K562 (cell line): ENCODE data around the gene RAP1GDS1. TPM values are rescaled to one million over a fixed set of nuclear protein-coding genes. Genes with fewer than 3 reads are reported as not detected.

Experiments
- ATAC-seq: fragments of 200-7000 bp; cut with Tn5 transposase; 3 replicates; pipeline ENCODE4 v1.9.1; 2020; ENCODE audit warnings: moderate library complexity
- BruUV-seq: library from RNA; stranded (reverse); fragments of 400-500 nt; replicated peaks from 2 replicates; lab custom pipeline; 2021; lab: Mats Ljungman, UMichigan
- CTCF ChIA-PET: fragments of 300-600 bp; formaldehyde crosslinking; extraction: SDS; loops from one replicate; lab custom pipeline; 2021; ENCODE audit warnings: low intra/inter-chr PET ratio; lab: Yijun Ruan, JAX
- POLR2A ChIA-PET: fragments of 300-600, 350-650 bp; sonication (Branson Sonifier 250); formaldehyde crosslinking; extraction: SDS; loops from one replicate; lab custom pipeline; 2021; ENCODE audit warnings: antibody characterized with exemption, inconsistent platforms; lab: Yijun Ruan, JAX
- DNase-seq, 4 experiments: peaks; one replicate each; pipeline versions ENCODE4 v3.0.0 to v3.0.0-alpha.2; 2011 to 2018; ENCODE audit warnings: low spot score in 3 of 4, mixed read lengths in 3 of 4; ENCODE audit errors: extremely low read depth in 1 of 4
- FAIRE-seq: peaks from 2 replicates; lab custom pipeline; 2011; peaks lifted over from hg19 to GRCh38; lab: Jason Lieb, UNC
- H2AFZ ChIP-seq: 2 replicates; pipeline ENCODE4 v1.6.0; 2011; ENCODE audit warnings: low read depth, low read length, control low read depth, inconsistent platforms
- H3K27ac ChIP-seq: fragments of 200-600 bp; 3 replicates; pipeline ENCODE4 v1.8.0; 2011; ENCODE audit warnings: low read depth, mild to moderate bottlenecking, control low read depth, inconsistent platforms, low read length, moderate library complexity, mixed read lengths; ENCODE audit errors: extremely low read depth
- H3K27me3 ChIP-seq, 2 experiments: fragments of 300-600 bp in 1 of 2; 2 replicates in 1 of 2; 3 replicates in 1 of 2; pipeline versions ENCODE4 v1.6.0 to v1.8.0; 2011; ENCODE audit warnings: inconsistent platforms in 2 of 2, low read length in 2 of 2, mild to moderate bottlenecking in 1 of 2, mixed read lengths in 1 of 2, moderate library complexity in 1 of 2; ENCODE audit not compliant: control insufficient read depth in 2 of 2, insufficient read depth in 2 of 2
- H3K36me3 ChIP-seq: fragments of 300-600 bp; 3 replicates; pipeline ENCODE4 v1.8.0; 2011; ENCODE audit warnings: mild to moderate bottlenecking, low read length, inconsistent platforms; ENCODE audit not compliant: control insufficient read depth, insufficient read depth
- H3K4me1 ChIP-seq, 2 experiments: fragments of 200-600 bp in 1 of 2; replicated peaks in 1 of 2; 2 replicates in 1 of 2; 3 replicates in 1 of 2; pipeline versions ENCODE4 v1.5.1 to v1.8.0; 2011; ENCODE audit warnings: inconsistent platforms in 2 of 2, low read length in 2 of 2, mild to moderate bottlenecking in 1 of 2, mixed read lengths in 1 of 2, moderate library complexity in 1 of 2; ENCODE audit not compliant: control insufficient read depth in 2 of 2, insufficient read depth in 2 of 2
- H3K4me2 ChIP-seq: 2 replicates; pipeline ENCODE4 v1.6.1; 2011; ENCODE audit warnings: low read length, control low read depth, inconsistent platforms, mixed read lengths; ENCODE audit not compliant: insufficient read depth
- H3K4me3 ChIP-seq: fragments of 200-600 bp; sonication (generic), shearing (Covaris generic); 2 replicates; pipeline ENCODE4 v1.5.1; 2016; ENCODE audit warnings: control low read depth, inconsistent platforms
- H3K79me2 ChIP-seq: fragments of 200-600 bp; 3 replicates; pipeline ENCODE4 v1.8.0; 2011; ENCODE audit warnings: low read length, inconsistent platforms; ENCODE audit not compliant: control insufficient read depth, insufficient read depth
- H3K9ac ChIP-seq, 2 experiments: 2 replicates each; pipeline versions ENCODE4 v1.6.0 to v1.6.1; 2011; ENCODE audit warnings: low read depth in 2 of 2, low read length in 2 of 2, control low read depth in 1 of 2, inconsistent platforms in 1 of 2, mild to moderate bottlenecking in 1 of 2, mixed read lengths in 1 of 2; ENCODE audit not compliant: insufficient read depth in 1 of 2
- H3K9me1 ChIP-seq: one replicate; pipeline ENCODE4 v1.6.0; 2011; ENCODE audit warnings: inconsistent platforms, mild to moderate bottlenecking, low read length, moderate library complexity; ENCODE audit not compliant: control insufficient read depth, insufficient read depth
- H3K9me3 ChIP-seq: replicated peaks from 2 replicates; pipeline ENCODE4 v1.5.1; 2011; ENCODE audit warnings: low read depth, low read length, inconsistent platforms; ENCODE audit not compliant: control insufficient read depth, insufficient read depth
- H4K20me1 ChIP-seq: replicated peaks from 2 replicates; pipeline ENCODE4 v1.6.1; 2011; ENCODE audit warnings: low read length, inconsistent platforms, mixed read lengths; ENCODE audit not compliant: control insufficient read depth, insufficient read depth
- CC2D1A ChIP-seq: fragments of 450-650 bp; IDR thresholded peaks from 2 replicates; pipeline ENCODE4 v1.6.1; 2017; ENCODE audit warnings: mild to moderate bottlenecking
- NFE2L1 ChIP-seq: fragments of 450-650 bp; IDR thresholded peaks from 2 replicates; pipeline ENCODE4 v1.6.1; 2016; ENCODE audit warnings: missing genetic modification characterization, low read depth, mild to moderate bottlenecking, missing compliant biosample characterization, moderate library complexity, borderline replicate concordance
- PHF21A ChIP-seq: fragments of 450-650 bp; IDR thresholded peaks from 2 replicates; pipeline ENCODE4 v1.6.1; 2017; ENCODE audit warnings: low read depth, borderline replicate concordance
- TCF7 ChIP-seq: sonication (generic); IDR thresholded peaks from 2 replicates; pipeline ENCODE4 v1.6.1; 2016; ENCODE audit warnings: antibody characterized with exemption, borderline replicate concordance
- ZNF644 ChIP-seq: fragments of 200-800 bp; sonication (Bioruptor generic); IDR thresholded peaks from 2 replicates; pipeline ENCODE4 v1.6.1; 2016; ENCODE audit warnings: low read depth, missing genetic modification characterization, missing compliant biosample characterization
- WGBS: fragments of 100-300 bp; shearing (Covaris generic); methylation state at CpG from one replicate; pipeline ENCODE4 v1.1.6; 2016; ENCODE audit warnings: low coverage, mixed read lengths; ENCODE audit not compliant: insufficient coverage; ENCODE audit errors: missing lambda C conversion rate; 5-methylcytosine and 5-hydroxymethylcytosine counted together
- in situ Hi-C: fragments of 300-500 bp; cut with MboI; formaldehyde crosslinking; loops from 4 replicates; pipeline ENCODE4 v1.15.0; 2018; ENCODE audit warnings: inconsistent platforms, mixed read lengths
- intact Hi-C: fragments of 100-400 bp; cut with micrococcal nuclease; formaldehyde crosslinking; loops from 2 replicates; pipeline ENCODE4 v1.14.2; 2022
- polyA plus RNA-seq, 8 experiments: library from polyadenylated mRNA; depleted of rRNA in 4 of 8; stranded (reverse) in 5 of 8; unstranded in 3 of 8; fragments of >200 nt; fragmentation: Nextera tagmentation in 2 of 8; fragmentation: Illumina TruSeq in 1 of 8; extraction: Ambion mirVana in 2 of 8; extraction: Trizol in 1 of 8; gene quantifications; 2 replicates each; pipeline versions ENCODE4 v1.2.1 to v1.2.3, GENCODE V29; 2011 to 2014; ENCODE audit warnings: inconsistent platforms in 1 of 8, missing spikeins in 1 of 8
- total RNA-seq, 7 experiments: library from RNA; depleted of rRNA in 6 of 7; stranded (reverse); fragments of >200 nt in 6 of 7; fragmentation: Illumina TruSeq in 2 of 7; extraction: Trizol in 2 of 7; gene quantifications; 2 replicates each; pipeline versions ENCODE4 v1.2.1 to v1.2.3, GENCODE V29; 2011 to 2021; ENCODE audit warnings: low replicate concordance in 1 of 7
- TF ChIP-seq, protein P1 (sequence below), 3 experiments: fragments of 200-800 bp in 1 of 3; sonication (Bioruptor generic) in 1 of 3; sonication (generic) in 1 of 3; formaldehyde crosslinking in 1 of 3; IDR thresholded peaks; 2 replicates each; pipeline versions ENCODE4 v1.6.1 to v1.8.0; 2016 to 2022; ENCODE audit warnings: mild to moderate bottlenecking in 2 of 3, missing compliant biosample characterization in 2 of 3, missing genetic modification characterization in 2 of 3, missing genetic modification reagents in 1 of 3
- TF ChIP-seq, protein P2 (sequence below): fragments of 150-350 bp; conservative IDR thresholded peaks from 2 replicates; pipeline ENCODE4 v1.6.1; 2014; ENCODE audit warnings: low read length
- TF ChIP-seq, protein P3 (sequence below): sonication (generic); formaldehyde crosslinking; IDR thresholded peaks from 2 replicates; pipeline ENCODE4 v1.4.0; 2020; ENCODE audit warnings: mild to moderate bottlenecking, missing genetic modification reagents
- TF ChIP-seq, protein P4 (sequence below): fragments of 450-650 bp; formaldehyde crosslinking; IDR thresholded peaks from 2 replicates; pipeline ENCODE4 v1.4.0; 2020; ENCODE audit warnings: mild to moderate bottlenecking
- TF ChIP-seq, protein P5 (sequence below): fragments of 250-450 bp; sonication (Bioruptor Pico); IDR thresholded peaks from 2 replicates; pipeline ENCODE4 v1.4.0; 2020; ENCODE audit warnings: mild to moderate bottlenecking, moderate library complexity

The RAP1GDS1 gene
- total and polyA plus RNA-seq, 9 of the 15 experiments (the other 6 are each of a cell fraction or from before 2014, with no cell fraction given) = 27.2 to 55.6 (median 31.5) TPM

DNA sequence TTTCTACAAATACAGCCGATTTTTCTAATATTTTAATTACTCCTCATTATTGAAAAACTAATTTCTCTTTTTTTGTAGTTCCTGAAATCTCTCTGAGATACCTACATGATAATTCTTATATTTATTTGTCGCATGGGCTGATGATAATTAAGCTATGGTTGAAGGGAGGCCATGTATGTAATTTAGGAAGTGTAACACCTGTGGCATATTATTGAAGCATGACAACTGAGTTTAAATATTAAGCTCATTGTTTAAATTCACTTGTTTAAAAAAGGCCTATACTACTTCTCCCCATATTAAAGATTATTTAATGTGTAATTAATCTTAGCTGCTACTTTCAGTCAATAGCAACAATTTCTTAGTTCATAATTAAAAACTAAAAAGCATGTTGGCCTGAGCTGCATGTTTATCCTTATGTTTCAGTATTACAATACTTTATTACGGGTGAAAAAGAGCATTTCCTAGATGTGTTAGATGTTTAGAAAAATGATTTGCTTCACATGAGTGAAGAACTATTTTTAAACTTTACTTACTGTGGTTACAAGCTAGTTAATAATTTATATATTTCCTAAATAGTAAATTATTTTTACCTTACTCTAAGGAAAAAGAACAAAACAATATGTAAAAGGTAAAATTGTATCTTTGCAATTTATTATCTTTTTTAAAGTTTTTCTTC, 122.4 kb downstream of the RAP1GDS1 start:
- FAIRE-seq = no peak
- H3K36me3 ChIP-seq = no peaks in the 10 kb centered on the region
- 61% methylated on average over 3 of the region's 3 CpGs for WGBS
- TF ChIP-seq NFE2L1 (tag) = no peak
- TF ChIP-seq CC2D1A = no peak
- TF ChIP-seq, protein P1, sequence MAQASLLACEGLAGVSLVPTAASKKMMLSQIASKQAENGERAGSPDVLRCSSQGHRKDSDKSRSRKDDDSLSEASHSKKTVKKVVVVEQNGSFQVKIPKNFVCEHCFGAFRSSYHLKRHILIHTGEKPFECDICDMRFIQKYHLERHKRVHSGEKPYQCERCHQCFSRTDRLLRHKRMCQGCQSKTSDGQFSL (CRISPR knock-in tag; IDR thresholded peaks at IDR 0.05) = no peak
- TF ChIP-seq, protein P1 (tag; IDR thresholded peaks at IDR 0.05) = no peak
- TF ChIP-seq, protein P2, sequence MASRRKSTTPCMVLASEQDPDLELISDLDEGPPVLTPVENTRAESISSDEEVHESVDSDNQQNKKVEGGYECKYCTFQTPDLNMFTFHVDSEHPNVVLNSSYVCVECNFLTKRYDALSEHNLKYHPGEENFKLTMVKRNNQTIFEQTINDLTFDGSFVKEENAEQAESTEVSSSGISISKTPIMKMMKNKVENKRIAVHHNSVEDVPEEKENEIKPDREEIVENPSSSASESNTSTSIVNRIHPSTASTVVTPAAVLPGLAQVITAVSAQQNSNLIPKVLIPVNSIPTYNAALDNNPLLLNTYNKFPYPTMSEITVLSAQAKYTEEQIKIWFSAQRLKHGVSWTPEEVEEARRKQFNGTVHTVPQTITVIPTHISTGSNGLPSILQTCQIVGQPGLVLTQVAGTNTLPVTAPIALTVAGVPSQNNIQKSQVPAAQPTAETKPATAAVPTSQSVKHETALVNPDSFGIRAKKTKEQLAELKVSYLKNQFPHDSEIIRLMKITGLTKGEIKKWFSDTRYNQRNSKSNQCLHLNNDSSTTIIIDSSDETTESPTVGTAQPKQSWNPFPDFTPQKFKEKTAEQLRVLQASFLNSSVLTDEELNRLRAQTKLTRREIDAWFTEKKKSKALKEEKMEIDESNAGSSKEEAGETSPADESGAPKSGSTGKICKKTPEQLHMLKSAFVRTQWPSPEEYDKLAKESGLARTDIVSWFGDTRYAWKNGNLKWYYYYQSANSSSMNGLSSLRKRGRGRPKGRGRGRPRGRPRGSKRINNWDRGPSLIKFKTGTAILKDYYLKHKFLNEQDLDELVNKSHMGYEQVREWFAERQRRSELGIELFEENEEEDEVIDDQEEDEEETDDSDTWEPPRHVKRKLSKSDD = no peak
- TF ChIP-seq ZNF644 (tag) = no peak
- TF ChIP-seq, protein P3, sequence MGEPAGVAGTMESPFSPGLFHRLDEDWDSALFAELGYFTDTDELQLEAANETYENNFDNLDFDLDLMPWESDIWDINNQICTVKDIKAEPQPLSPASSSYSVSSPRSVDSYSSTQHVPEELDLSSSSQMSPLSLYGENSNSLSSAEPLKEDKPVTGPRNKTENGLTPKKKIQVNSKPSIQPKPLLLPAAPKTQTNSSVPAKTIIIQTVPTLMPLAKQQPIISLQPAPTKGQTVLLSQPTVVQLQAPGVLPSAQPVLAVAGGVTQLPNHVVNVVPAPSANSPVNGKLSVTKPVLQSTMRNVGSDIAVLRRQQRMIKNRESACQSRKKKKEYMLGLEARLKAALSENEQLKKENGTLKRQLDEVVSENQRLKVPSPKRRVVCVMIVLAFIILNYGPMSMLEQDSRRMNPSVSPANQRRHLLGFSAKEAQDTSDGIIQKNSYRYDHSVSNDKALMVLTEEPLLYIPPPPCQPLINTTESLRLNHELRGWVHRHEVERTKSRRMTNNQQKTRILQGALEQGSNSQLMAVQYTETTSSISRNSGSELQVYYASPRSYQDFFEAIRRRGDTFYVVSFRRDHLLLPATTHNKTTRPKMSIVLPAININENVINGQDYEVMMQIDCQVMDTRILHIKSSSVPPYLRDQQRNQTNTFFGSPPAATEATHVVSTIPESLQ (CRISPR knock-in tag) = no peak
- TF ChIP-seq, protein P4, sequence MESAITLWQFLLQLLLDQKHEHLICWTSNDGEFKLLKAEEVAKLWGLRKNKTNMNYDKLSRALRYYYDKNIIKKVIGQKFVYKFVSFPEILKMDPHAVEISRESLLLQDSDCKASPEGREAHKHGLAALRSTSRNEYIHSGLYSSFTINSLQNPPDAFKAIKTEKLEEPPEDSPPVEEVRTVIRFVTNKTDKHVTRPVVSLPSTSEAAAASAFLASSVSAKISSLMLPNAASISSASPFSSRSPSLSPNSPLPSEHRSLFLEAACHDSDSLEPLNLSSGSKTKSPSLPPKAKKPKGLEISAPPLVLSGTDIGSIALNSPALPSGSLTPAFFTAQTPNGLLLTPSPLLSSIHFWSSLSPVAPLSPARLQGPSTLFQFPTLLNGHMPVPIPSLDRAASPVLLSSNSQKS (CRISPR knock-in tag) = no peak
- TF ChIP-seq, protein P5, sequence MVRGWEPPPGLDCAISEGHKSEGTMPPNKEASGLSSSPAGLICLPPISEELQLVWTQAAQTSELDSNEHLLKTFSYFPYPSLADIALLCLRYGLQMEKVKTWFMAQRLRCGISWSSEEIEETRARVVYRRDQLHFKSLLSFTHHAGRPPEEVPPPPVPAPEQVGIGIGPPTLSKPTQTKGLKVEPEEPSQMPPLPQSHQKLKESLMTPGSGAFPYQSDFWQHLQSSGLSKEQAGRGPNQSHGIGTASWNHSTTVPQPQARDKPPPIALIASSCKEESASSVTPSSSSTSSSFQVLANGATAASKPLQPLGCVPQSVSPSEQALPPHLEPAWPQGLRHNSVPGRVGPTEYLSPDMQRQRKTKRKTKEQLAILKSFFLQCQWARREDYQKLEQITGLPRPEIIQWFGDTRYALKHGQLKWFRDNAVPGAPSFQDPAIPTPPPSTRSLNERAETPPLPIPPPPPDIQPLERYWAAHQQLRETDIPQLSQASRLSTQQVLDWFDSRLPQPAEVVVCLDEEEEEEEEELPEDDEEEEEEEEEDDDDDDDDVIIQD (CRISPR knock-in tag) = no peak
- TF ChIP-seq TCF7 = no peak
- TF ChIP-seq PHF21A = no peak

More for the DNA sequence above, 122.4 kb downstream of the RAP1GDS1 start:
- BruUV-seq = no TSS peak
- Histone ChIP-seq H3K9ac (no peak overlapping the region), H3K4me3 (no peak overlapping the region), H3K4me1 (peaks cover 2 to 6% of the 10 kb centered on the region in 2 experiments; a peak in 3 of 5 replicates), H3K4me2 (no peak overlapping the region), H3K27me3 (no peaks in the 10 kb centered on the region), H3K79me2 (no peaks in the 10 kb centered on the region), H3K9me1 (no peaks in the 10 kb centered on the region), H3K27ac (no peak overlapping the region), H4K20me1 (no peaks in the 10 kb centered on the region), H3K9me3 (no peaks in the 10 kb centered on the region), H2AFZ (no peak overlapping the region)
- ATAC-seq (no peak), DNase-seq (no peak)
- POLR2A ChIA-PET = interaction anchor here (0.6 to 1.4 kb wide), 2 partner anchors 14 to 1029 kb away, joined by 3 read pairs; no protein-coding TSS in a partner anchor
- in situ Hi-C loops = no loop called here
- intact Hi-C loops = no loop called here
- CTCF ChIA-PET = no interaction called here
